ENCODE measurements around the gene COMMD10. TPM values are rescaled to one million over a fixed set of nuclear protein-coding genes. Genes with fewer than 3 reads are reported as not detected.

Gene COMMD10
- total RNA-seq, 2 experiments from 2014 or later, result 16.7 to 20.8 TPM

DNA sequence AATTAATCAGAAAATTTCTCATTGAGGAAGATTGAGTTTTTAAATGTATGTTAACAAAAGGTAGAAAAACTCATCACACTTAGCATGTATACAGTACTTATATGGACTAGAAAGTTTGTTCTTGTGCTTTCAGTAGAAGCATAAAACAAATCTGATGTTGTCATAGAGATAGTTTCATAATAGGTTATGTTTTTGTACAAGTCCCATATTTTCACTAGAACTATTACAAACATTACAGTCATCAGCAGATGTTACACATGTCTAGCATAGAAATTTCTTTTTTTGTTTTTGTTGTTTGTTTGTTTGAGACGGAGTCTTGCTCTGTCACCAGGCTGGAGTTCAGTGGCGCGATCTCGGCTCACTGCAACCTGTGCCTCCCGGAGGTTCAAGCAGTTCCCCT is 131.4 kb downstream of the COMMD10 start:
- Mint-ChIP-seq H3K36me3 (ENCODE audit: low read depth) (peaks cover 6% of the 10 kb centered on the region), H3K4me1 (ENCODE audit: low read depth) (no peaks in the 10 kb centered on the region), H3K4me3 (no peak overlapping the region), H3K9me3 (no peaks in the 10 kb centered on the region), H3K27ac (no peak overlapping the region), H3K27me3 (no peaks in the 10 kb centered on the region)
- no peak for TF ChIP-seq CTCF (IDR thresholded peaks at IDR 0.05)
- no peak for ATAC-seq
- CTCF ChIA-PET, result no interaction called here
- DNase-seq, result no peak
- POLR2A ChIA-PET, result interaction anchor here (0.6 kb wide), 1 partner anchor 322 kb away, joined by 3 read pairs; no protein-coding TSS in a partner anchor
- intact Hi-C loops (cut with micrococcal nuclease), result no loop called here

- Mint-ChIP-seq H3K4me1 (ENCODE audit: low read depth) (peaks cover 2% of the 10 kb centered on the region), H3K4me3 (no peak overlapping the region), H3K27ac (no peak overlapping the region), H3K36me3 (ENCODE audit: low read depth) (peaks cover 28% of the 10 kb centered on the region), H3K27me3 (no peaks in the 10 kb centered on the region), H3K9me3 (peaks cover 3% of the 10 kb centered on the region)
- TF ChIP-seq CTCF (IDR thresholded peaks at IDR 0.05), result no peak
- intact Hi-C loops (cut with micrococcal nuclease), result no loop called here
- ATAC-seq, result no peak
- no peak for DNase-seq
- CTCF ChIA-PET, result interaction anchor here (1.0 kb wide), 1 partner anchor 88 kb away, joined by 3 read pairs; no protein-coding TSS in a partner anchor
- POLR2A ChIA-PET, result no interaction called here
These were observed 140.6 kb downstream of the COMMD10 start for GRCh38 chr5:116225281-116225922.

DNA sequence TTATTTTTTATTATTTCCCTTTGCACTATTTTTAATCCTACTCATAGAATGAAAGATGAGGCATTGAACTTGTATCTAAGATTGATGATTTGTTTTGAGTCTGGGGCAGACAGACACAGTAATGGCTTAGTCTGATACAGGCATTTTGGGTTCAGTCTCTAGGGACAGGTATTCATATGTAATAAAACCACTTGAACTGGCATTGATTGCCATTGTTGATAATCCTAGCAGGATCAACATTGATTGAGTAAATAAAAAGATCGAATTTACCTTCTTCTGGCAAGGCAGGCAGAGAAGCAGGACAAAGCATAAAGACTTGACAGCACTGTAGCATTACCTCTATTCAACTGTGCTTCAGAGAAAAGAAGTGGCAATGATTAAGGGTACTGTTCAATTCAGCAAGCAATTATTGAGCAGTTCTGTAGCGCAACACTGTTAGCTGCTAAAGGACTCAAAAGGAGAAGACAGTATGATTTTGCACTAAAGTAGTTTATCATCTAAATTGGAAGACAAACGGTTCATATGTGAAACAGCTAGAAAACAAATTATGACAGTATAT is 144.4 kb downstream of the COMMD10 start:
- H3K27ac Mint-ChIP-seq, result no peak overlapping the region

GRCh38 chr5:116231288-116231687 is 146.5 kb downstream of the COMMD10 start:
- H3K4me3 Mint-ChIP-seq, result no peak overlapping the region
- DNase-seq (no peak), ATAC-seq (no peak)
- no peak overlapping the region for H3K27ac Mint-ChIP-seq
- TF ChIP-seq CTCF (IDR thresholded peaks at IDR 0.05), result no peak
- peaks cover 14% of the 10 kb centered on the region for H3K36me3 Mint-ChIP-seq (ENCODE audit: low read depth)
- ChIA-PET CTCF (no interaction called here), POLR2A (no interaction called here)
- no peaks in the 10 kb centered on the region for H3K27me3 Mint-ChIP-seq
- no peaks in the 10 kb centered on the region for H3K4me1 Mint-ChIP-seq (ENCODE audit: low read depth)
- H3K9me3 Mint-ChIP-seq, result no peaks in the 10 kb centered on the region
- intact Hi-C loops (cut with micrococcal nuclease), result no loop called here

More for the DNA sequence above, 144.4 kb downstream of the COMMD10 start:
- ATAC-seq, result no peak
- Mint-ChIP-seq H3K36me3 (ENCODE audit: low read depth) (peaks cover 24% of the 10 kb centered on the region), H3K4me1 (ENCODE audit: low read depth) (peaks cover 2% of the 10 kb centered on the region), H3K27me3 (no peaks in the 10 kb centered on the region), H3K9me3 (peaks cover 2% of the 10 kb centered on the region), H3K4me3 (no peak overlapping the region)
- intact Hi-C loops (cut with micrococcal nuclease), result no loop called here
- no peak for DNase-seq
- no peak for TF ChIP-seq CTCF (IDR thresholded peaks at IDR 0.05)
- POLR2A ChIA-PET, result interaction anchor here (0.5 kb wide), 1 partner anchor 692 kb away, joined by 4 read pairs; no protein-coding TSS in a partner anchor
- CTCF ChIA-PET, result interaction anchor here (0.8 kb wide), 1 partner anchor 269 kb away, joined by 3 read pairs; no protein-coding TSS in a partner anchor

DNA sequence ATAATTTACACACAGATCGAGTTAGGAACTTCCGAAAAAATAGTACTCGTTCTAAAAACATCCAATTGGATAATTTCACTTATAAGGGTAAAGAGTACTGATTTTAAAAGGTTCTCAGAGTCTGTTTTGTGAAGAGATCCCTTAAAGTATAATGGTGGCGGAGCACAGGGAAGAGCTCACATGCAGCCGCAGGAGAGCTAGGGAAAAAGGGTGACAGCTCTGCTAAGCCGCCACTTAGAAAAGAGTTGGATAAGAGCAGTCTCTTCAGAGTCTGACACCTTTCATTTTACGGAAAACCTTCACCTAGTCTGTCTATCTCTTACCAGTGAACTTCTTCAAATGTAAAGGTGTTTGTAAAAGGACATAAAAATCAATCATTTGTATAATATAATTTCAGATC is 149.9 kb downstream of the COMMD10 start:
- Mint-ChIP-seq H3K4me1 (ENCODE audit: low read depth) (no peaks in the 10 kb centered on the region), H3K27me3 (no peaks in the 10 kb centered on the region), H3K27ac (no peak overlapping the region), H3K9me3 (no peaks in the 10 kb centered on the region), H3K4me3 (no peak overlapping the region), H3K36me3 (ENCODE audit: low read depth) (peaks cover 14% of the 10 kb centered on the region)
- POLR2A ChIA-PET, result no interaction called here
- TF ChIP-seq CTCF (IDR thresholded peaks at IDR 0.05), result no peak
- CTCF ChIA-PET, result no interaction called here
- DNase-seq (no peak), ATAC-seq (no peak)
- intact Hi-C loops (cut with micrococcal nuclease), result no loop called here
